Neural cell (in vitro differentiated cells): ENCODE measurements around the gene TNS4.

Experiments
- CTCF ChIP-seq: fragments of 450-650 bp; IDR thresholded peaks from 2 replicates; pipeline ENCODE4 v1.5.1; 2014; ENCODE audit warnings: antibody characterized with exemption, mild to moderate bottlenecking, moderate library complexity; ENCODE audit not compliant: poor library complexity, severe bottlenecking
- EZH2 ChIP-seq: fragments of 200-600, 300-800 bp; shearing (Covaris generic), sonication (generic); IDR thresholded peaks from 2 replicates; pipeline ENCODE4 v1.6.1; 2014; ENCODE audit warnings: antibody characterized with exemption, low read length, borderline replicate concordance, mild to moderate bottlenecking; ENCODE audit not compliant: insufficient read depth, poor library complexity, severe bottlenecking
- MXI1 ChIP-seq: fragments of 450-650 bp; conservative IDR thresholded peaks from 2 replicates; pipeline ENCODE4 v1.6.1; 2014; ENCODE audit warnings: antibody characterized with exemption, mild to moderate bottlenecking; ENCODE audit not compliant: poor library complexity, severe bottlenecking
- POLR2AphosphoS5 ChIP-seq: IDR thresholded peaks from 2 replicates; pipeline ENCODE4 v1.6.1; 2012
- RAD21 ChIP-seq: fragments of 450-650 bp; conservative IDR thresholded peaks from 2 replicates; pipeline ENCODE4 v1.6.1; 2014; ENCODE audit warnings: antibody characterized with exemption, mild to moderate bottlenecking, moderate library complexity

GRCh38 chr17:40519089-40519775 is 17.8 kb upstream of the TNS4 start:
- TF ChIP-seq RAD21 (no peak), CTCF (no peak), POLR2AphosphoS5 (no peak), EZH2 (no peak), MXI1 (no peak)
